ENCODE data around the gene BEST4. TPM values are rescaled to one million over a fixed set of nuclear protein-coding genes. Genes with fewer than 3 reads are reported as not detected.
"Not testable (repeated sequence)": the region's sequence is repeated elsewhere in the genome, so short reads cannot be mapped to it uniquely, and the experiment has no call there.

The BEST4 gene
- total RNA-seq = 0.10 TPM

DNA sequence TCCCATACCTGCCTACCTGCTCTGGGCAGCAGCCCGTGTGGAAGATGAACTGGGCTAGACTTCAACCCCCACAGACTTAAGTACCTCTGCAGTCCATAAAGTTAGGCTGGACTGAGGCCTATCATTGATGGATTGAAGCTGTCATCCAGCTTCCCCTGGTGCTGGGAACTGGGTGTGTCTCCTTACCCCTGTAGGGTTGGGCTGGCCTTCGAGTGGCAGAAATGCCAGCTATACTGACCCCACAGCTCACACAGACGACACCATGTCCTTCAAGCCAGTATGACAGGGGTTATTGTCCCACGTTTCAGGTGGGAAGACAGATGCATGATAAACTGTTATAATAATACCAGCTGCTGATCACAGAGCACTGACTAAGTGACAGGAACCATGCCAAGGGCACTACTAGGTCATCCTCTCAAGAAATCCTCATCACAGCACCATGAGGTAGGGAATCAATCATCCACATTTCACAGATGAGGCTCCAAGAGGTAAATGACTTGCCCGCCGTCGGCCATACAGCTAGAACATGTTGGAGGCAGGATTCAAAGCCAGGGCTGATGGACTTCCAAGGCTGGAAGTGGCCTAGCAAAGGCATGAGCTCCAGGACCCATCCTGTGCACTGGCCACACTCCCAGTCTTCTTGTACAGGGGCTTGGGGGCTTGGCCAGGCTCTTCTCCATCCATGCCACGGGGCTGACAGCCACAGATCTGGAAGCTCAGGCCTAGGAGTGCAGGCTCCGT is at the start of gene BEST4:
TSS of gene BEST4 (minus strand) at position 51 of the 741 bp plus-strand sequence. CDS start 465 bp downstream, outside the sequence.
- DNase-seq = no peak

DNA sequence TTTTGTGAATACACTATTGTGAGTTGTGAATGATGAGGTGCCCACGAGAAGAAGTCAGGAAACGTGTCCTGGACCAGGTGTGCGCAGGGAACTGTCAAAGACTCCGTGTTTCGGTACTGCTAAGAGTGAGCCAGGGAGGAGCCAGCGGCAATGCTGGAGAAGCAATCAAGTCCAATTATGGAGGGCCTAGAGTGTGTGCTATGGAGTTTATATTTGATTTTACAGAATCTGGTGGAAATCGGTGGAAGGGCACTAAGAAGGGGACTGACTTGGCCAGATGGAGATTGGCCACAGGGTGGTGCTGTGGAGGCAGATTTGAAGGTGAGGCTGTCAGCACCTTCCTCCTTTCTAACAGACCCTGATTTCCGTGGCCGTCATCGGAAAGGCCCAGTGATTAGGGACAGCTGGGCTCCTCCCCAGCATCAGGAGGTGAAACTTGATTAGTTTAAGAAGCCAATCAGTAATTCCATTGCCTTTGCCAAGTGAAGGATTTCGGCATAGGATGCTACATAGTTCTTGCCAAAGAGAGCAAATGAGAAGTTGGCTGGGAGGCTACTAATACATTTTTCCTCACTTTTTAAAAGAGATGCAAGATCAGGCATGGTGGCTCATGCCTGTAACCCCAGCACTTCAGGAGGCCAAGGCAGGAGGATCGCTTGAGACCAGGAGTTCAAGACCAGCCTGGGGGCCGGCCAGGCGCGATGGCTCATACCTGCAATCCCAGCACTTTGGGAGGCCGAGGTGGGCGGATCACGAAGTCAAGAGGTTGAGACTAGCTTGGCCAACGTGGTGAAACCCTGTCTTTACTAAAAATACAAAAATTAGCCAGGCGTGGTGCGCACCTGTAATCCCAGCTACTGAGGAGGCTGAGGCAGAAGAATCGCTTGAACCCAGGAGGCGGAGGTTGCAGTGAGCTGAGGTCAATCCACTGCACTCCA is 48.0 kb upstream of the BEST4 start:
- DNase-seq = peak; percentile 73

DNA sequence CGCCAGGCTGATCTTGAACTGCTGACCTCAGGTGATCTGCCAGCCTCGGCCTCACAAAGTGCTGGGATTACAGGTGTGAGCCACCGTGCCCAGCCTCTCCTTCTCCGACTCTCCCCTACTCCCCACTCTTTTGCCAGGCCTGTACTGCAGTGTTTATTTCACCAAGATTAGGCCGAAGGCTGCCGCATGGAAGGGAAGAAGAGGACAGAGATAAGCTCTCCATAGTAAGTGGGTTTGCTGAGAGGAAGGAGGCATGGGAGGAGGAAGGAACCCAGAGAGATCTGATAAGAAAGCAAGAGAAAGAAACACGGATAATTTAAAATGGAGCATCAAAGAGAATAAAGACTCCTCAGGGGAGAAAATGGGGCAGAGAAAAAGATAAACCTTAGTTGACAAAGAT is 46.4 kb upstream of the BEST4 start:
- DNase-seq = no peak

DNA sequence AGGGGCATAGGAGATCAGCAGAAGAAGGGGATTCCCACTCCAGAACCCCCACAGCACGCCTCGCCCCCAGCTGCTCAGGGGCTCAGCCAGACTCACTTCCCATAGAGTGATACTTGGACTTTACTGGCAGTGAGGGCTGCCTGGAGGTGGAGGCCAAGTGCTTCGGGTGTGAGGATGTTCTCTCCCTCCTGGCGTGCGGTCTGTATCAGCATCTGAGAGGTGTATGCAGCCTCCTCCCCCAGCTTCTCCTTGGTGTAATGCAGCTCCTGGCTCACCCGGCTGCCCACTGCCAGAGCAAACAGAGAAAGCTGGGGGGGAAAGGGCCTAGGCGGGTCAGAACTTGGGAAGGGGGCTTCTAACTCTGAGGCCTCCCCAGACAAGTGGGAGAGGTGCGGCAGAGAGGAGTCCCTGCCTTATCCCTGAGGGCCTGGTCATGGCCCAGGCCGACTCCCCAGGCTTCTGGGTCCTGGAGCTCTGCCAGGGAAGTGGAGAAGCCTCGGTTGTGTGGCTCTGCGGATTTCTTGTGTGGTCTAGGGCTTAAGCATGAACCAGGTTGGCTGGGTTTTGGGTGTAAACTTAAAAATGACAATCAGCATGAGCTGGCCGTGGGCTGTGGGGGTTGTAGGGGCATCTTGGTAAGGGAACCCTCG is 44.2 kb upstream of the BEST4 start:
- no peak for DNase-seq

DNA sequence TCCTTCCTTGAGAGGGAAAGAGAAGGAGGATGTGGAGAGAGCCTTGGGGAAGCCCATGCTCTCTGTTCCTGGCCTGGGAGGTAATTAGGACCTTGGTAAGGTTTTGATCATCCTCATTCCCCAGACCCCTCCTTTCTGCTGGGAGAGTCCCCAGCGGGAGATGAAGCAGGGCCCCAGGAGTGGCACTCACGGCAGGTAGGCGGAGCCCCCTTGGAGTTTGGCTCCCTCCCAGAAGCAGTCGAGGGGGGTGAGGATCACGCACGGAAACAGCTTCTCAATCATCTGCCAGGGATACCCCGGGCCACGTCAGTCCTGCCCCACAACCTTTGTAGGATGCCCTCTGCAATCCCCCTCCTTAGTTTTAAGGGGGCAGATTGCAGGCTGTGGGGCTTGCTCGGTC is 43.5 kb upstream of the BEST4 start:
- no peak for DNase-seq

DNA sequence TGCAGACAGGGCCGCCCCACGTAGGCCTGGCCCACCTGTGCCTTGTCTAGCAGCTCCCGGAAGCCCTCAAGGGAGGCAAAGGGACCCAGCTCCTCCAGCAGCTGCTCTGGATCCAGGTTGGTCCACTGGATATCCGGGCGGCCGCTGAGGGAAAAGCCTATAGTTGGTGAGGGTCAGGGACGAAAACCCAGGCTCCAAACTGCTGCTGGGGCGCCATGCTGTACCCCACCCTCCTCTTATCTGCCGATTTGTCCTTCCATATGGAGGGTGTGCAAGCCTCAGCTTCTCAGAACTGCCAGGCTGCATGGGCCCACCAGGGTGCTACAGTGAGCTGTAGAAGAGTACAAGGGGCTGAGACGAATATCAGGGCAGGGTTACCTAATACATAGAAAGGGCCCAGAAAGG is 42.9 kb upstream of the BEST4 start:
- DNase-seq = no peak

DNA sequence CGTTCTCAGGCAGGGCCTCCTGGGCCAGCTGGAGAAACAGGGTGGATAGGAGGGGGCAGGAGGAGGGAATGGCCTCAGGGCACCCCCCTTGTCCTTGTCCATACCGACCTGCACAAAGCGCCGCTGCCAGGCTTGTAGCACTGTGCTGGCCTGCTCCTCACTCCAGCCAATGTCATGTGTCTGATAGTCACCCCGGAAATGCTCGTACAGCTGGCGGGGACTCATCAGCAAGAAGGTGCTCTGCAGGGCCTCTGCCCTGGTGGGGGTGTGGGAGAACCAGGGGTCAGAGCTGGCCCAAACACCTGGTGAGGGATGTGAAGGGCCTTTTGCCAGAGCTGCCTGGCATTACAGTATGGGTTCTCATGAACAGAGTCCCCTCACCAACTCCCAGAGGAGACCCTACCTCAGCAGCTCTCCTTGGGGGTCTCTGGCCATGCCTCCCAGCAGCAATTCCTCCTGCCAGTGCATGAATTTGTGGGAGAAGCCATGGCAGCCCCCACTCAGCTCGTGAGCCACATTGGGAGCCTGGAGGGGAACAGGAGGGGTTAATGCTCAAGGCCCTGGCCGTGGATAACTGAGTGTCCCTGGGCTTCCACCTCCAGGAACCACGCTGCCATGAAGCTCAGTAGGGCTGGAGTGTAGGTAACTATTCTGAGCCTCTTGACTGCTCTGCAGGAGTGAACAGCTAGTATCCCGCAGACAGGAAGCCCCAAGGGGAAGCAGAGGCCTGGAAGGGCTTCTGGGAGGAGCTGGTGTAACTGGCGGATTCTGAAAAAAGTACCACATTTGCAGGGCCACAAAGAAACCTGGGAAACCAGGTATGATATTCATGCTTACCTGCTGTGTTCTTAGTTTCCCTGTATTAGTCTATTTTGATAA is 41.8 kb upstream of the BEST4 start:
- DNase-seq = no peak

DNA sequence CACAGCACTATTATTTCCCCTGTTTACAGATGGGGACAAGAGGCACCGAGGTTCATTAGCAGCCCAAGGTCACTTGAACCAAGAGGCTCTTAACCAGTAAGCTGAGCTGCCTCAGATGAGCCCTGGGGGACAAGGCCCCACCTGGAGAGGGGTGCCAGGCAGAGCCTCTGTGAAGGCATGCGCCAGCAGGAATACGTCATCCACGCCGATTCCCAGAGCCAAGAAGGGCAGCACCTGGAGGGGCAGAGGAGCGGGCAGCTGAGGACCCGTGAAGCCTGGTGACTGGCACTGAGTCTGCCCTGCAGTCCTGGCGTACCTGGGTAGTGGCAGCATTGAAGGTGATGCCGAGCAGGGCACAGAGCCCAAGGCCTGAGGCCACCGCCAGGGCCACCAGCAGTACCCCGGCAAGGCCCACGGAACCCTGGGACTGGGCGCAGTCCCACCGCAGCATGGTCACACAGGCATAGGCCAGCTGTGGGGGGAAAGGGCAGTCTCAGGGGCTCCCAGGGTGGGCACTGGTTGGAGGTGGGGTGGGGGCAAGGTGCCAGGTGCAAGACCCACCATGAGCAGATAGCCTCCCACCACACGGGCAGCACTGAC is 41.0 kb upstream of the BEST4 start:
- DNase-seq = no peak

DNA sequence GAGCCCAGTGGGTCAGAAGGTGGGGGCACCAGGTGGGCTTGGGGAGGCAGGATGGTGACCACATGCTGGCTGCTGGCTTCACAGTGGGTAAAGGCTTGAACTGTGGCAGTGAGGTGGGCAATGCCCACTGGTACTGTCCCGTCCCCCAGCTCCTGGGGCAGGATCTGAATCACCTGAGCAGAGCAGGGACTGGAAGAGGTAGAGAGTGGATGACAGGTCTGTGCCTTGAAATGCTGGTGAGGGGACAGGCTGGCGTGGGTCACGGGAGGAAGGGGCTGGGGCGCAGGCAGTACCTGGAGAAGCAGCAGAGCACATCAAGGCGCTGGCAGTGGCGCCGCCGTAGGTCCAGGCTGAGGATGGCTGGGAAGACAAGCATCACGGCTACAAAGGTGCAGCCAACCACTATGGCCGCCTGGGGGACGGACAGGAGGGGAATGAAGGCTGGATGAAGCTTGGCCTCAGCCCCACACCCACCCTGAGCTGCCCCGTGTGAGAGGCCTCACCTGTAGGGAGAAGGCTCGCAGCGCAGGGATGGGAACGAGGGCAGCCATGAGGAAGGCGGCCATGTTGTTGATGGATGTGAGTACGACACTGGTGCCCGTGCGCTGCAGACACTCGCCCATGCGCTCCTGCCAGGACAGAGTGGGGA is 40.2 kb upstream of the BEST4 start:
- DNase-seq = no peak

DNA sequence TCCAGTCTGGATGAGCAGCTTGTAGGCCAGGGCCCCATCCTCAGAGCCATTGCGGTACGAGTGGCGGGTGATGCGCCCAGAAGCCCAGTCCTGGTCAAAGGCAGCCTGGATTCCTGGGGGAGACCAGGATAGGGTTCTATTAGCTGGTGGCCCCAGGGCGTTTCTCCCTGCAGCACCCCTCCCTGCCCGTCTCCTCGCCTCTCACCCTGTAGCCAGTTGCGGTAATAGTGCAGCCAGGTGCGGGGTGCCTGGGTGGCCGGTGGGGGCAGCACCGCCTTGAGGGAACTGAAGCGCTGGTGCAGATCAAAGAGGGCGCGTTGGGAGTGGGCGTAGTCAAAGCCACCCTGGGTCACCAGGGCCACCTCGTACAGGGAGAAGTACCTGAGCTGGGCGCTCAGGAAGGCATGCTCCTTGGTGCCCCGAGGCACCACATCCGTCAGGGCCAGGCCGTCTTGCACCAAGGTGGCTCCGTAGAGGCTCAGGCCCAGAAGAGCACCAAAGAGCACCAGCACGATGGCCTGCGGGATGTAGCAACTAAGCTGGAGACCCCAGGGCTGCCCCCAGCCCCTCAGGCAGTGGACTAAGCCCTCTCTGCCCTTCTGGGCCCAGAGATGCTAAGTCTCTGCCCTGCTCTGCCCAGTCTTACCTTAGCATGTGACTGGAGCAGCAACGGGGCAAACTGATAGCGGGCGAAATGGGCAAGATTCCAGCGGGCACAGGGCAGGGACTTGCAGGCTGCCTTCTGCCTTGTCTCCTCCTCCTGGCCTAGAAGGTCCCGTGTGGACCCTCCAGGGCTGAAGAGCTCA is 39.4 kb upstream of the BEST4 start:
- DNase-seq = no peak

DNA sequence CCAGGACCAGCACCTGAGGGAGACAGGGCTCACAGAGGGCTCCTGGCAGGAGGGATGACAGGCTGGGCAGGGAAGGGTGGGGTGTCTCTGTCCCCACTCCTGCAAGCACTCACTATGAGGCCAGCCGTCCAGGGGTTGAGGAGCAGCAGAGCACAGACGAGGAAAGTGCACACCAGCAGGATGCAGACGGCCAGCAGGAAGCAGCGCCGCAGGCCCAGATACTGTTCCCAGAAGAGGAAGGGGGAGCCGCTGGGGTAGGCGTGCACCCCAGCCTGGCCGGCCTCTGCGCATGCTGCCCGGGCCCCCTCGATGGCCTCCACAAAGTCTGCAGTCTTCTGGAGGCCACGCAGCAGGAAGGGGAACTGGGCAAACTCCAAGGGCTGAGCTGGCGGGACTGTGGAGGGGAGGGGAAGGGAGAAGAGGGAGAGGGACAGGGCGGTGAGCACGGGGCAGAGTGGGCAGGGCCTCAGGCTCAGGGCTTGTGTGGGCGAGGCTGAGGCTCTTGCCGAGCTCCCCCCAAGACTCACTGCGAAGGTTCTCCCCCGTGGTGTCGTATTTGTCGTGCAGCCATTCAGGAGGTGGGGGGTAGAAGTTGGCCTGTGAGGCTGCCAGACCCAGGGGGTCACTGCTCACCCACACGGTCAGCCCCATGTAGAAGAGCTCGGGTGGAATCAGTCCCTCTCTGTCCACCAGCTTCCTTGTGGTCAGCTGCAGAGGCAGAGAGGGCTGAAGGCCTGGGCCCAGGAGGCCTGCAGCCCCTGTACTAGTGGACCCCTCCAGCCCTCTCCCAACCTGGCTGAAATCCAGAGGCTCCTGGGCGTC is 38.6 kb upstream of the BEST4 start:
- no peak for DNase-seq

DNA sequence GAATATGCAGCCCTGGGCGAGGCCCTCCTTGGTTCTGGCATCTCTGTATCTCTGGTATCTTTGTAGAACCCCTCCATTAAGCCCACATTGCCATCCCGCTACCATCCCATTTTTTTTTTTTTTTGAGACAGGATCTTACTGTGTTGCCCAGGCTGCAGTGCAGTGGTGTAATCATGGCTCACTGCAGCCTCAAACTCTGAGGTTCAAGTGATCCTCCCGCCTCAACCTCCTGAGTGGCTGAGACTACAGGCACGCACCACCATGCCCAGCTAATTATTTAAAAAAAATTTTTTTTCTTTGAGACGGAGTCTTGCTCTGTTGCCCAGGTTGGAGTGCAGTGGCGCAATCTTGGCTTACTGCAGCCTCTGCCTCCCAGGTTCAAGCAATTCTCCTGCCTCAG is 36.4 kb upstream of the BEST4 start:
- DNase-seq = not testable (repeated sequence)

DNA sequence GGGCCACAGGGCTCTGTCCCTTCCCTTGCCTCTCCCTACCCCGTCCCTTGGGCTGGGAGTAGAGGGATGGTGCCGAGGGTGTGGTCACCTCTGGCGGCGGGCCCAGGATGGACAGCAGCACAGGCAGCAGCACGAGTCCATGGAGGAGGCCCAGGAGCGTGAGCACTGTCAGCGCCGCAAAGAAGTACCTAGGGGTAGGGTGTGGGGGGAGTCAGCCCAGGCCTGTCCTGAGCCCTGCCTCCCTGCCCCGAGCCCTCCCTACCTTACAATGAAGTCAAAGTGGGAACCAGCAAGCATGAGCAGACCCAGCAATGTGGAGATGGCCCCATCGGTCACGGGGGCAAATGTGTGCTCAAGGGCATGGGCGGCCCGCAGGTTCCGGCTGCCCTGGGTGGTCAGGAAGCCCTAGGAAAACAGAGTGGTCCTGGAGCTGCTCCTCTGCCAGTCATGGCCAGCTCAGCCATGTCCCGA is 35.0 kb upstream of the BEST4 start:
- DNase-seq = no peak

DNA sequence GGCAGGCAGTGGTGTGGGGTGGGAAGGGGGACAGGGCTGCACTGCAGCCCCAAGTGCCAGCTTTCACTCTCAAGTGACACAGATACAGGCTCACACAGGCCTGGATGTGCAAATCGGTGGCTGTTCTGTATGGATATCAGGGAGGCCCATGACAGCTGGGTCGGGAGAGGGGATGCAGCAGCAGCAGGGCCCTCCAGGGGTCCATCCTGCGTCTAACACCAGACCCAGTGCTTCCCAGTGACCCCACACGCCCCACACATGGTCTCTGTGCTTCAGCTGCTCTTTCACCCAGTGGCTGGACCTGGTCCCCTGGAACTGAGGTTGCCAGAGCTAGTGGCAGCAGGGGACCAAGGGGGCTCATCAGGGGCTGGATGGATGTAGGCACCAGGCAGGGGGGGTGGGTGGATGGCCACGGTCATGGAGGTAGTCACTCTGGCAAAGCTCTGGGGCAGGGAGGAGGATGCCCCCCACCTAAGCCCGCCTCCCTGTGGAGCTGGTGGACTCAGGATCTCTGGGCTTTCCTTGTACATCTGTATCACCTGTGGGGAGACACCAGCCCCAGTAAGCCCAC is 34.2 kb upstream of the BEST4 start:
- no peak for DNase-seq

DNA sequence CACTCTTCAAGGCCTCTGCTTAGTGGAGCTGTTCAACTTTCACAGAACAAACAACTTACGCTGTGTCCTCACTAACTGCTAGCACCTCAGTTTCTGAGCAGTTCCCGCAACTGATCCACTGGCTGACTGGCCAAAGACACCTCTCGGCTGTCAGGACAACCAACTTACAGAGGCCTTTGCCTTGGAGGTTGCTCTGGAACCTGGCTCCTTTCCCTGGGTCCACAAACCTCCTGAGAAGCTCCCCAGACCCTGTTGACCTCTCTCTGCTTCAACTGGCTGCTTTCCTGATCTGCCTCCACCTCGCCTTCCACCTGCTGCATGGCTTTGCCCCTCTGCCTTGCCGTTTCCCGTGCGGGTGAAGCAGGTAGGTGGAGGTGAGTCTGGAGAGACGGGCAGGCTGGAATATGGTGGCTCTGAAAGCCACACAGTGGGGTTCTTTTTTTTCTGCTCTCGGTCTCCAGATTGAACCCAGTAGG is 33.3 kb upstream of the BEST4 start:
- no peak for DNase-seq

DNA sequence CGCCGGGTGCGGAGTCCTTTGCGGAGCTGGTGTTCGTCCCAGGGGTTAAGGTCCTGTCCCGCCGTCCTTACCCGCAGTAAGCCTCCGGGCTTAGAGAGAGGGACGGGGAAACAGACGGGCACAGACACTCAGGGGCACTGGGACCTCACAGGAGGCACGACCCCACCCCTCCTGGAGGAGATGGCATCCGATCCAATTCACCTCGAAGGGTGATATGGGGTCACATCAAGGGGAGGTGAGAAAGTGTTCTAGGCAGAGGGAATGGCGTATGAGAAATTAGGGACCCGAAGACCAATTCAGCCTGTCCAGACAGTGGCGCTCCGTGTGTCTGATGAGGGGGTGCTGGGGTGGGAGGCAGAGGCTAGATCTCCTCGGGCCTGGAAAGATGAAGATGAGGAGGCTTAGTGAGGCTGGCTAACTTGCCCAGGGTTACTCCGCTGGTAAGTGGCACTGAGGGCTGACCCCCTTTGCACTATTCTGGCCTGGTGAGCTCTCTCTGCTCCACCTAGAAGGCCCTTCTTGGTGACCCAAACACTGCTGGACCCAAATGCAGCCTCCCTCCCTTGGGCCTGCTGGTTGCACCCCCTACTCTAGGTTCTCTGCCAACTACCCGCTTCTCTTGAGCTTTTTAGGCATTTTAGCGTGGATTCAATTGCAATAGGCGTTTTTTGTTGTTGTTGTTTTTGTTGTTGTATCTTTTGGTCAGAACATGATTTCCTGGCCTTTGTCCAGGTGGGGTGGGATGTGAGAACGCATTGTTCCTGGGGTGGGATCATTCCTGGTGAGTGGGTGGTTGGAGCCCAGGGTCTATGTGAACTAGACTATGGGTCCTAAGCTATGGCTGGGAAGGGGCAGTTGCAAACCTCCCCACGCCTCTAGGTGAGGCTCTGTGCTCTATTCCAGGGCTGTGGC is 32.6 kb upstream of the BEST4 start:
- no peak for DNase-seq

DNA sequence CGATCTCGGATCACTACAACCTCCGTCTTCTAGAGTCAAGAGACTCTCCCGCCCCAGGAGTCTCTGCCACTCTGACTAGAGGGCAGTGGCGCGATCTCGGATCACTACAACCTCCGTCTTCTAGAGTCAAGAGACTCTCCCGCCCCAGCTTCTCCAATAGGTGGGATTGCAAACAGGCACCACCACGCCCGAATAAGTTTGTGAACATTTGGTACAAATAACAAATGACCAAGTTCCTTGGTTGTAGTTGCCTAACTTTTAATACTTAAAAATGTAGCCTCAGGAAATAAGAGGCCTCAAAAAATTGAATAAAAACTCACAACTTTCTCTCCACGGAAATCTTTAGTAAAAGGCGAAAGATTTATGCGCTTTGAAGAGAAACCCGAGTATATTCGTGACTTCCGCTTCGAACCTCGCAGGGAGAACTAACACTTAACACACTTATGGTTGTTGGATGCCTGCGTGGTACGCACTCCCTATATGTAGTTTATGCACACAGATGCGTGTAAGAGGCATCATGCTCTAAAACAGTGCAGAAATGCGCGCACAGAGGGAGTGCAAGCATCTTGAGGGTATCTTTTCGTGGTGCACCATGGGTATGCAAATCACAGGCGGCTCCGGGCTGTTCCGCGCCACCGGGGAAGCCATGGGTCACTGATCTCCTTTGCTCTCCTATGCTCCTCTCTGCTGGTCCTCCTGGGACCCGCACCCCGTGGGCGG is 31.8 kb upstream of the BEST4 start:
- peak; percentile 91 for DNase-seq

All from skin of body (tissue), 2 donors.